Measurements from ENCODE around the gene ARL3.

ARL3 gene

DNA sequence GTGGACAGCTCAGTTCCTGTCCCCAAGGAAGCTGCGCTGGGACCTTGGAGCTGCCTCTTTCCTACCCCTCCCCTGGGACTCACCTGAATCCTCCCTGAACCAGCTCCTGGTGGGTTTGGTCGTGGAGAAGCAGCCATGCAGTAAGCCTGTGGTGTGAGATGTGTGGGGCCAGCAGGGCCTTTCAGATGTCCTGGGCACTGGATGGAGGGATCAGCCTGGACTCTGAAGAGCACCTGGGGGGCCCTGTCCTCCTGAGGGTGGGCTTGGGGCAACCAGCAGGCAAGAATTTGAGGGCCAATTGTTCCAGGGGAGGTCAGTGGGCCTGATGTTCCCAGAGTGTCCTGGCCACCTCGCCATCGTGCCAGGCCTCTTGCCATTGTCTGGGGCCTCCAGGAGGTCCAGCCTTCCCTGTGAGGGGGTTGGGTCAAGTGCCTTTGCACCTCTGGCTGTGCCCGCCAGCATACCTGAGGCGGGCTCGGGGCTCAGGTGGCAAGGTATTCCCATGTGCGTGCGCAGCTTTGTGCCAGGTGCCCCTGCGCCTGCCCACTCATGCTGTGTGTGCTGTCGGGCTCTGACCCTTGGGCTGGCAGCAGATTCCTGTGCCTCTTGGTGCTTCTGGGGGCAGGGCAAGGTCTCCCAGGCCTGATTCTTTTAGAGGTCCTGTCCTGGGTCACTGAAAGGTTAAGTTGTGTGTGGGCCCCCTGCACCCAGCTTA is 62.6 kb downstream of the ARL3 start:
- DNase-seq (ENCODE audit: low read depth) = no peak
- no peak overlapping the region for H3K4me3 ChIP-seq (ENCODE audit: low read length)
- TF ChIP-seq, protein P1, sequence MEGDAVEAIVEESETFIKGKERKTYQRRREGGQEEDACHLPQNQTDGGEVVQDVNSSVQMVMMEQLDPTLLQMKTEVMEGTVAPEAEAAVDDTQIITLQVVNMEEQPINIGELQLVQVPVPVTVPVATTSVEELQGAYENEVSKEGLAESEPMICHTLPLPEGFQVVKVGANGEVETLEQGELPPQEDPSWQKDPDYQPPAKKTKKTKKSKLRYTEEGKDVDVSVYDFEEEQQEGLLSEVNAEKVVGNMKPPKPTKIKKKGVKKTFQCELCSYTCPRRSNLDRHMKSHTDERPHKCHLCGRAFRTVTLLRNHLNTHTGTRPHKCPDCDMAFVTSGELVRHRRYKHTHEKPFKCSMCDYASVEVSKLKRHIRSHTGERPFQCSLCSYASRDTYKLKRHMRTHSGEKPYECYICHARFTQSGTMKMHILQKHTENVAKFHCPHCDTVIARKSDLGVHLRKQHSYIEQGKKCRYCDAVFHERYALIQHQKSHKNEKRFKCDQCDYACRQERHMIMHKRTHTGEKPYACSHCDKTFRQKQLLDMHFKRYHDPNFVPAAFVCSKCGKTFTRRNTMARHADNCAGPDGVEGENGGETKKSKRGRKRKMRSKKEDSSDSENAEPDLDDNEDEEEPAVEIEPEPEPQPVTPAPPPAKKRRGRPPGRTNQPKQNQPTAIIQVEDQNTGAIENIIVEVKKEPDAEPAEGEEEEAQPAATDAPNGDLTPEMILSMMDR (conservative IDR thresholded peaks at IDR 0.05; ENCODE audit: low read depth, low read length) = no peak

DNA sequence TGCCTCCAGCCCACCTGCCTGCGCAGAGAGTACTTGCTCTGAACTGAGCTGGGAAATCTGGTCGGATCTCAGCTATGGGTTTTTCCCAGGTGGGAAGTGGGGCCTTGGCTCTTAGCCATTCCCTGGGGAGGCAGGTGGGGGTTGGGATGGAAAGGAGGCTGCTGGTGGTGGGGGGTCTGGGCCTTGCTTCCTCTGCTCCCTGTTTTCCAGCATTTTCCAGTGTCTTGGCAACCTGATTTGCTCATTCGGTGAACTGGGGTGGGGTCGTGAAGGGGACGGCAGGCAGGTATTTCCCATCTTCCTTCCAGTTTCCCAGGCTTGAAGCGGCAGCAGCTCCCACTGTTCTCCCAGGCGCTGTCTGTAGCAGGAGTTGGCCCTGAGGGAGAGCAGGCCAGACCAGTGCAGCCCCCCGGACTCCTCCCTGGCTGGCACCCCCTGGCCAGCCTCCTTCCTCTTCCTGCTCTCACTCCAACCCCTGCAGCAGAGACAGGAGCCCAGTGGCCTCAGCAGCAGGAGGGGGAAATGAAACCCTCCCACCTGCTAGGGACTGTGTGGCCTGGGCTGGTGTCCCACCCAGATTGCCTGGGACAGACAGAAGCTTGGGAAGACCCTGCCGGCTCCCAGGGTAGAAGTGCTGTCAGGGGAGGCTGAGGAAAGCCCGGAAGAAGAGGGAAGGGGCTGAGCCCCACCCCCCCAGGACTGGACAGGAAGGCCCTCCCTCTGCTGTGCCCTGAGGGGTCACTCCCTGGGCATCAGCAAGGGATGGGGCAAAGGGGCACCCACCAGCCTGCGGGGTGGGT is 63.3 kb downstream of the ARL3 start:
- TF ChIP-seq, protein P1 (conservative IDR thresholded peaks at IDR 0.05; ENCODE audit: low read depth, low read length) = no peak
- no peak overlapping the region for H3K4me3 ChIP-seq (ENCODE audit: low read length)
- DNase-seq (ENCODE audit: low read depth) = no peak

DNA sequence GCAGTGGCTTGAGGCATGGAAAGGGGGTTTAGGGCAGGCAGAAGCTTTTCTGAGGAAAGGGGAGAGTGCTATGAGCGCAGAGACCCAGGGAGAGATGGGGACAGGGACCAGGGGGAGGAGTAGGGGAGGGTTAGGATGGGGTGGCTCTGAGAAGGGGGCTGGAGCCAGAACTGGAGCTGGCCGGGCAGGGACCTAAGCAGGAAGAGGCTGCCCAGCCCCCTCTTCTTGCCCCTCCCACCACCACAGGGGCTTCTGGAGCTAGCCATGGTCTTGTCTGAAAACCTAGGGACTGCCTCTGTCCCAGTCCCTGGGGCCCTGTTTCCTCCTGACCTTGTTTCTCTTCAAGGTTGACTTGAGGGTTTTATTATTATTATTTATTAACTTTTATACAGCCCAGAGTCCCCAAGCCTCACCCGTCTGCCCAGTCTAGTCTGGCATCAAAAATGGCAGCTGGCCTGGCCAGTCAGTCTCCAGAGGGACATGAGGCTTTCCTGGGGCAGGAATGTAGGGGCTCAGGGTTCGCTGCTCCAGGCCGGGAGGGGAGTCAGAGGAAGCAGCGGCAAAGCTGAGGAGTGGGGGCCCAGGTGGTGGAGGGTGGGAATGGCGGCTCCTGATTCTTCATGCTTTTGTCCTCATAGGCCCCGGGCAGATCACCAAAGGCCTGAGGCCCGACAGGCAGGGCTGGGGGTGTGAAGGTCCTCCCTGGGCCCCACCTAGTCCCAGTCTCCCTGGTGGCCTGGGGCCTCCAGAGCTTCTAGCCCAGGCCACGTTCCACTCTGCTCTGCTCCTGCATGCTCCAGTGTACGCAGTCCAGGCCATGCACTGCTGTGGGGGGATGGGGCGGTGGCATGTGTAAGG is 64.2 kb downstream of the ARL3 start:
- no peak overlapping the region for H3K4me3 ChIP-seq (ENCODE audit: low read length)
- TF ChIP-seq, protein P1 (conservative IDR thresholded peaks at IDR 0.05; ENCODE audit: low read depth, low read length) = no peak

DNA sequence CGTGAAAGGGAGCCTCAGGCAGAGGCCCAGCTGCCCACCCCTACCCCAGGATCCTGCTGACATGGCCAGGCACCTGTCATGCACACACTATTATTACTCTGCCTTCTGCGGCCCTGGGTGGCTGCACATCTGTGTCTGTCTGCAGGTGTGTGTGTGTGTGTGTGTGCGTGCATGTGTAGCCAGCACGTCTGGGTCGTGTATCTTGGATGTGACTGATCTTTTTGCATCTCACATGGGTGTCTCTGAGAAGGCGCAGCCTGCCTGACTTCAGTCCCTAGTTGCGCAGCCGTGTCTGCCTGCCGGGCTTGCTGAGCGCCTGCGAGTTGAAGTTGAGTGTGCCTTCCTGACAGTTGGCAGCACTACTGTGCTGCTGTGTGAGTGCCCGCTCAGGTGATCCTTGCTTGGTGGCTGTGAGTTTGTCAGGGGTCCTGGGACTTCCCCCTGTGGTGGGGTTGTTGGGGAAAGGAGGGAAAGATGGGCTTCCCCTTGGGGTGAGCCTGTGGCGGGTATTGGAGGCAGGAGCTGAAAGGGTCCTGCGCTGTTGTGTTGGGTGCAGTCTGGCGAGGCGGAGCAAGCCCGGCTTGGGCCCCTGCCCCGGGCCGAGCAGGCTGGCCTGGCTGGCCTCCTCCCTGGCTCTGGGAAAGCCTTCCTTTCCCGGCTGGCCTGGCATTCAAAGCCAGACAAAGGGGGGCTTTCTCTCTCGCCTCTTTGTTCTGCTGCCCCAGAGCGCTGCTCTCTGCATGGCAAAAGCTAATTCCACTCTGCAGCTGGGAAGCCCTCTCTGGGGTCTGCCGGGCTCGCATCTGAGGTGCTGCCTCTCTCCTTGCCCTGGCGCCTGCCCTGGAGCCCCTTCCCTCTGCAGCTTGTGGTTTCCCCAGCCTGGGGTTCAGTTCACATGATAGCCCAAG is 65.1 kb downstream of the ARL3 start:
- no peak for DNase-seq (ENCODE audit: low read depth)
- H3K4me3 ChIP-seq (ENCODE audit: low read length) = peak overlapping the region; percentile 35
- TF ChIP-seq, protein P1 (conservative IDR thresholded peaks at IDR 0.05; ENCODE audit: low read depth, low read length) = no peak

More for the DNA sequence above, 64.2 kb downstream of the ARL3 start:
- no peak for DNase-seq (ENCODE audit: low read depth)

DNA sequence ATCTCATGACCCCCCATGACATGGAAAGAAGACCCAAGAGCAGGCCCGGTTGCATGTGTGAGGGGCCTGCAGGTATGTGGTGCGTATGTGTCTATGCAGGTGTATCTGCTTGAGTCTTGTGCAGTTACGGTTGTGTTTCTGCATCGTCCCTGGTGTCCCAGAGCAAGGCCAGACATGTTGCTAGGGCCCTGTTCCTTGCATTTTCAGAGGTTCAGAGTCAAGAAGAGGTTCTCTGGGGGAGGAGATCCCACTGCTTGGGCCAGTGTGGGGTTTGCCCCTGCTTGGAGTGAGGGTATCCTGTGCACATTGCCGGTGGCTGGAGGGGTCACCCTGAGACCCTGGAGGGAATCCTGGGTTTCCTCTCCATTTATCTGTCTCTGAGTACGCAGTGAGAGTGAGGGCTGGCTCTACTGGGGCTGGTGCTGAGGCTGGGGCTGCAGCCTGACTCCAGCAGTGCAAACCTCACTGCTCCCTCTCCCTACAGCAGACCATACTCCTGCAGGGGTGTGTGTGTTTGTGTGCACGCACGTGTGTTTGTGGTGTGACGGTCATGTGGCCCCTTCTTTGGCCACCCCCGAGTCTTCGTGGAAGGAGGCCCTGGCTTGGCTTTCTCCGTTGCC is 65.8 kb downstream of the ARL3 start:
- peak overlapping the region; percentile 89 for H3K4me3 ChIP-seq (ENCODE audit: low read length)
- no peak for DNase-seq (ENCODE audit: low read depth)

More for the DNA sequence above, 65.8 kb downstream of the ARL3 start:
- TF ChIP-seq, protein P1 (conservative IDR thresholded peaks at IDR 0.05; ENCODE audit: low read depth, low read length) = no peak

Data from retinal pigment epithelial cell (primary cell).